ENCODE data around the gene SLC39A11. TPM values are rescaled to one million over a fixed set of nuclear protein-coding genes. Genes with fewer than 3 reads are reported as not detected.

SLC39A11 gene
- total and polyA plus RNA-seq, 2 of the 13 experiments (the other 11 are each of a cell fraction or from before 2014, with no cell fraction given) = 17.2 to 31.5 TPM

GRCh38 chr17:72839131-72839725 lies 253.3 kb downstream of the SLC39A11 start (continued):
- TF ChIP-seq USF2 (IDR thresholded peaks at IDR 0.05; ENCODE audit: low read depth, low read length) = no peak
- no peak for TF ChIP-seq USF2 (CRISPR knock-in tag; IDR thresholded peaks at IDR 0.05; ENCODE audit: borderline replicate concordance)

GRCh38 chr17:72838581-72838980 lies 253.9 kb downstream of the SLC39A11 start:
- ChIA-PET CTCF (ENCODE audit: low intra/inter-chr PET ratio, low total read pairs) (no interaction called here), POLR2A (interaction anchor here (0.5 kb wide), 1 partner anchor 136 kb away, joined by 3 read pairs; no protein-coding TSS in a partner anchor)
- Histone ChIP-seq H2AFZ (ENCODE audit: low read length) (no peak overlapping the region), H3K36me3 (replicated peaks in 1 of 2; ENCODE audit: control insufficient read depth in 1 of 2, insufficient read depth in 2 of 2, low read length in 2 of 2) (no peaks in the 10 kb centered on the region), H3K79me2 (ENCODE audit: insufficient read depth, low read length) (no peaks in the 10 kb centered on the region), H3K27me3 (ENCODE audit: control insufficient read depth in 1 of 2, insufficient read depth in 2 of 2, low read length in 2 of 2) (no peaks in the 10 kb centered on the region), H3K9me3 (ENCODE audit: low read length) (peaks cover 10% of the 10 kb centered on the region; the same call in 1 of the 2 replicates), H3K9ac (ENCODE audit: insufficient read depth, low read depth, low read length) (no peak overlapping the region), H3K4me3 (replicated peaks in 1 of 3; ENCODE audit: insufficient read depth in 1 of 3, low read depth in 2 of 3, low read length in 3 of 3) (no peak overlapping the region), H3K4me2 (ENCODE audit: low read depth, low read length) (no peak overlapping the region), H3K4me1 (ENCODE audit: insufficient read depth, low read length) (peaks cover 25% of the 10 kb centered on the region), H4K20me1 (ENCODE audit: insufficient read depth, low read length) (no peaks in the 10 kb centered on the region), H3K27ac (ENCODE audit: extremely low read length, insufficient read depth, low read length) (no peak overlapping the region)
- TF ChIP-seq ZNF784 (CRISPR knock-in tag; IDR thresholded peaks at IDR 0.05; ENCODE audit: borderline replicate concordance) (no peak), GZF1 (CRISPR knock-in tag; IDR thresholded peaks at IDR 0.05) (no peak), TBP (CRISPR knock-in tag; IDR thresholded peaks at IDR 0.05) (no peak), NR2C2 (CRISPR knock-in tag; IDR thresholded peaks at IDR 0.05; ENCODE audit: borderline replicate concordance) (no peak), ZNF800 (CRISPR knock-in tag; IDR thresholded peaks at IDR 0.05) (no peak)
- WGBS (ENCODE audit: low lambda C conversion rate) = 76% methylated on average over 5 of the region's 5 CpGs
- in situ Hi-C loops (cut with HindIII; ENCODE audit: extremely low pct_ligation_motif_present, low pct_unique_long_range_greater_than_20kb) (no loop called here), intact Hi-C loops (cut with micrococcal nuclease; ENCODE audit: unreplicated experiment) (no loop called here)
- BruUV-seq (replicated peaks) = no TSS peak
- DNase-seq (ENCODE audit: low spot score) (no peak), ATAC-seq (no peak), FAIRE-seq (peak; percentile 32)

Measured in HepG2 (cell line).